ENCODE results near the gene ESPNL.

The ESPNL gene

DNA sequence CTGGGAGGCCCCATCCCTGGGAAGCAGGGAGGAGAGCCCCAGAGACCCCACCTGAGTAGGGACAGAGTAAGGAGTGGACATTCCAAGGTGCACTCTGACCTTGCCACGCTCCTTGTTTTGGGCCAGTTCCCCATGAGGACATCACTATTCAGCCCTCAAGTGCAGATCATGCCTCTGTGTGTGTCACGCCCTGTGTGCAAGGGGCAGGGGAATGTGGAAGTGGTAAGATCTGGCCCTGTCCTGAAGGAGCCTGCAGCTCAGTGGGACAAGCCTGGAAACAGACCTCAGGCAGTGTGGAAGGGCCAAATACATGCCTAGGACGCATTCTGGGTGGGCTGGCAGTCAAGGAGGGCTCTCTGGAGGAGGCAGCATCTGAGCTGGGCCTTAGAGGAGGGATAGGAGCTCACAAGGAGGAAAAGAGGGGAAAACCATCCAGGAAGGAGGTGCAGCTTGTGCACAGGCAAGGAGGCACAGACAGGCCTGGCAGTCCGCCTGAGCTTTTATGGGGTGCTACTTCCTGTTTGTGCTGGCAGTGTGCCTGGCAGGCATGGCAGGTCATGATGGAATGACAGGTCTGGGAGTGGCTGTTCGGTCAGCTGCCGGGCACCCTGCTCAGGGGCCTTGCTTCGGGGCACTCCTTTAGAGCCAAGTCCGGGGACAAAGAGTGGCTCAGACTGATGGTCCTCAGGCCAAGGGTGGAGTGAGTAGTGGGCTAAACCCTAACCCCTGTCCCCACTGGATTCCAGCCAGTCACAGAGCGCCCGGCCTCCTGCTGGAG is 41.6 kb downstream of the ESPNL start:
- TF ChIP-seq CTCF (IDR thresholded peaks at IDR 0.05): no peak
- no peak overlapping the region for H3K9ac ChIP-seq
- no peak overlapping the region for H2AFZ ChIP-seq
- no peaks in the 10 kb centered on the region for H3K9me3 ChIP-seq (ENCODE audit: control insufficient read depth, low read length)
- no peaks in the 10 kb centered on the region for H3K36me3 ChIP-seq (ENCODE audit: control insufficient read depth, insufficient read depth, low read length)
- H3K4me3 ChIP-seq (ENCODE audit: low read depth, low read length): no peak overlapping the region
- no peak overlapping the region for H3K27ac ChIP-seq
- H3K79me2 ChIP-seq: no peaks in the 10 kb centered on the region
- H3K4me2 ChIP-seq (ENCODE audit: low read length): no peak overlapping the region
- H3K27me3 ChIP-seq (ENCODE audit: control insufficient read depth, insufficient read depth, low read length): no peaks in the 10 kb centered on the region
- no peaks in the 10 kb centered on the region for H3K4me1 ChIP-seq

- Histone ChIP-seq H3K27ac (no peak overlapping the region), H3K79me2 (no peaks in the 10 kb centered on the region), H3K27me3 (ENCODE audit: control insufficient read depth, insufficient read depth, low read length) (no peaks in the 10 kb centered on the region), H2AFZ (no peak overlapping the region), H3K9ac (no peak overlapping the region), H3K9me3 (ENCODE audit: control insufficient read depth, low read length) (no peaks in the 10 kb centered on the region), H3K4me2 (ENCODE audit: low read length) (no peak overlapping the region), H3K36me3 (ENCODE audit: control insufficient read depth, insufficient read depth, low read length) (no peaks in the 10 kb centered on the region), H3K4me3 (ENCODE audit: low read depth, low read length) (no peak overlapping the region), H3K4me1 (no peaks in the 10 kb centered on the region)
- TF ChIP-seq CTCF (IDR thresholded peaks at IDR 0.05): no peak
These were observed 42.5 kb downstream of the ESPNL start for GRCh38 chr2:238142382-238143205.

DNA sequence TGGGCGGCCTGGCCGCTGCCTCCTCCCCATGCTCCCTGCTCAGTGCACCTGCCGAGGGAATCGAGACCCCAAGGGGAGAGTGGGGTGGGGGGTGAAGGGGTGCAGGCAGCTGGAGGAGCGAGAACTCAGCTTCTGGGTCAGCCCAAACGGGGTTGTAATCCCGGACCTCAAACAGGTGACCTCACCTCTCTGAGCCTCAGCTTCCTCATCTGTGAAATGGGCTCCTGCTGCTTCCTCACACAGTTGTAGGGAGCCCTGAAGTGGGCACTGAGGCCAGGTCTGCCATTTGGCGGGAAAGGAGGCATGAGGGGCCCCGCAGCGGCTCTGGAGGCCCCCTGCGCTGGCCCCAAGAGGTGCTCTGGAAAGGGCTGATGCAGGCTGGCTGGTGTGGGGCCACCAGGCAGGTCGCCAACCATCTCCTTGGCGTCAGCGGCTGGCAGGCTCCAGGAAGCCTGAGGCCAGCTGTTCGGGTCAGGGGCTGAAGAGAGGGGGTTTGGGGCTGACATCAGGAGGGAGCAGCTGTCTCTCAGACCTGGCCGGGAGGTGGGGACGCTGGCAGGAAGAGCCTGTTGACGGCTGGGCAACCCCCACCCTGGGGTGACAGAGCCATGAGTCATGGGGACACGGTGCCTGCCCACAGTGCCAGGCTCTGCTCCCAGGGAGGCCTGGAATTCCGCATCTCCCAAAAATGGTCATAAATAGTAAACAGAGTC is 43.3 kb downstream of the ESPNL start:
- Histone ChIP-seq H3K4me1 (no peaks in the 10 kb centered on the region), H3K79me2 (no peaks in the 10 kb centered on the region), H3K9me3 (ENCODE audit: control insufficient read depth, low read length) (no peaks in the 10 kb centered on the region), H3K9ac (no peak overlapping the region), H3K4me2 (ENCODE audit: low read length) (no peak overlapping the region), H3K4me3 (ENCODE audit: low read depth, low read length) (no peak overlapping the region), H3K27ac (no peak overlapping the region), H2AFZ (no peak overlapping the region), H3K27me3 (ENCODE audit: control insufficient read depth, insufficient read depth, low read length) (no peaks in the 10 kb centered on the region), H3K36me3 (ENCODE audit: control insufficient read depth, insufficient read depth, low read length) (no peaks in the 10 kb centered on the region)
- TF ChIP-seq CTCF (IDR thresholded peaks at IDR 0.05): no peak

GRCh38 chr2:238144262-238144661 is 44.1 kb downstream of the ESPNL start:
- H3K4me1 ChIP-seq: no peaks in the 10 kb centered on the region
- H2AFZ ChIP-seq: no peak overlapping the region
- H3K27ac ChIP-seq: no peak overlapping the region
- H3K9ac ChIP-seq: no peak overlapping the region
- no peaks in the 10 kb centered on the region for H3K27me3 ChIP-seq (ENCODE audit: control insufficient read depth, insufficient read depth, low read length)
- no peaks in the 10 kb centered on the region for H3K79me2 ChIP-seq
- H3K4me3 ChIP-seq (ENCODE audit: low read depth, low read length): no peak overlapping the region
- no peak overlapping the region for H3K4me2 ChIP-seq (ENCODE audit: low read length)
- no peak for TF ChIP-seq CTCF (IDR thresholded peaks at IDR 0.05)
- H3K9me3 ChIP-seq (ENCODE audit: control insufficient read depth, low read length): no peaks in the 10 kb centered on the region
- no peaks in the 10 kb centered on the region for H3K36me3 ChIP-seq (ENCODE audit: control insufficient read depth, insufficient read depth, low read length)

Data from parathyroid adenoma (tissue), 2 donors.